ENCODE data around the gene RAB15.

The RAB15 gene

GRCh38 chr14:64937821-64938193, 34.3 kb downstream of the RAB15 start:
- no peak for DNase-seq (ENCODE audit: extremely low read depth, low read depth)
- TF ChIP-seq CTCF (IDR thresholded peaks at IDR 0.05; ENCODE audit: low read depth, low read length): peak; percentile 8

- TF ChIP-seq CTCF (IDR thresholded peaks at IDR 0.05; ENCODE audit: low read depth, low read length): no peak
- no peak for DNase-seq (ENCODE audit: extremely low read depth, low read depth)
Observed at GRCh38 chr14:64937171-64937820, 34.8 kb downstream of the RAB15 start.

GRCh38 chr14:64935508-64935907, 36.6 kb downstream of the RAB15 start:
- DNase-seq (ENCODE audit: extremely low read depth, low read depth): no peak

GRCh38 chr14:64934338-64934929, 37.7 kb downstream of the RAB15 start:
- no peak for DNase-seq (ENCODE audit: extremely low read depth, low read depth)
- no peak for TF ChIP-seq CTCF (IDR thresholded peaks at IDR 0.05; ENCODE audit: low read depth, low read length)

More at GRCh38 chr14:64935508-64935907, 36.6 kb downstream of the RAB15 start:
- no peak for TF ChIP-seq CTCF (IDR thresholded peaks at IDR 0.05; ENCODE audit: low read depth, low read length)

GRCh38 chr14:64932231-64932630, 39.9 kb downstream of the RAB15 start:
- no peak for DNase-seq (ENCODE audit: extremely low read depth, low read depth)
- no peak for TF ChIP-seq CTCF (IDR thresholded peaks at IDR 0.05; ENCODE audit: low read depth, low read length)

GRCh38 chr14:64931123-64931522, 41.0 kb downstream of the RAB15 start:
- DNase-seq (ENCODE audit: extremely low read depth, low read depth): no peak
- TF ChIP-seq CTCF (IDR thresholded peaks at IDR 0.05; ENCODE audit: low read depth, low read length): no peak

GRCh38 chr14:64930085-64930843, 41.9 kb downstream of the RAB15 start:
- peak; percentile 5 for DNase-seq (ENCODE audit: extremely low read depth, low read depth)
- no peak for TF ChIP-seq CTCF (IDR thresholded peaks at IDR 0.05; ENCODE audit: low read depth, low read length)
